Measurements from ENCODE around the gene SESTD1. TPM values are rescaled to one million over a fixed set of nuclear protein-coding genes. Genes with fewer than 3 reads are reported as not detected.
"Not testable (repeated sequence)": the region's sequence is repeated elsewhere in the genome, so short reads cannot be mapped to it uniquely, and the experiment has no call there.

SESTD1 gene
- total RNA-seq, 1 donor from 2014 or later: 70.6 TPM

- no peak for DNase-seq (ENCODE audit: low spot score)
These were observed 25.4 kb downstream of the SESTD1 start for GRCh38 chr2:179239195-179239594.

GRCh38 chr2:179238027-179238426, 26.6 kb downstream of the SESTD1 start:
- no peak for DNase-seq (ENCODE audit: low spot score)

- no peak for DNase-seq (ENCODE audit: low spot score)
These were observed 27.3 kb downstream of the SESTD1 start for GRCh38 chr2:179237209-179237946.

GRCh38 chr2:179235463-179236108, 29.0 kb downstream of the SESTD1 start:
- no peak for DNase-seq (ENCODE audit: low spot score)

- DNase-seq (ENCODE audit: low spot score): no peak
These were observed 29.9 kb downstream of the SESTD1 start for GRCh38 chr2:179234658-179235240.

- no peak for DNase-seq (ENCODE audit: low spot score)
These were observed 30.8 kb downstream of the SESTD1 start for GRCh38 chr2:179233626-179234430.

GRCh38 chr2:179233083-179233490, 31.5 kb downstream of the SESTD1 start:
- DNase-seq (ENCODE audit: low spot score): no peak

- DNase-seq (ENCODE audit: low spot score): no peak
These were observed 37.7 kb downstream of the SESTD1 start for GRCh38 chr2:179226961-179227259.

- no peak for DNase-seq (ENCODE audit: low spot score)
These were observed 38.2 kb downstream of the SESTD1 start for GRCh38 chr2:179226203-179226960.

GRCh38 chr2:179224361-179224760, 40.3 kb downstream of the SESTD1 start:
- DNase-seq (ENCODE audit: low spot score): no peak

- DNase-seq (ENCODE audit: low spot score): no peak
These were observed 42.6 kb downstream of the SESTD1 start for GRCh38 chr2:179222076-179222475.

- peak; percentile 72 for DNase-seq (ENCODE audit: low spot score)
These were observed 45.6 kb downstream of the SESTD1 start for GRCh38 chr2:179218848-179219594.

GRCh38 chr2:179214671-179215070, 50.0 kb downstream of the SESTD1 start:
- not testable (repeated sequence) for DNase-seq (ENCODE audit: low spot score)

- DNase-seq (ENCODE audit: low spot score): no peak
These were observed 53.3 kb downstream of the SESTD1 start for GRCh38 chr2:179211355-179211754.

- not testable (repeated sequence) for DNase-seq (ENCODE audit: low spot score)
These were observed 56.4 kb downstream of the SESTD1 start for GRCh38 chr2:179208277-179208676.

GRCh38 chr2:179207047-179207446, 57.6 kb downstream of the SESTD1 start:
- DNase-seq (ENCODE audit: low spot score): no peak

- no peak for DNase-seq (ENCODE audit: low spot score)
These were observed 62.8 kb downstream of the SESTD1 start for GRCh38 chr2:179201869-179202268.

GRCh38 chr2:179195926-179196590, 68.6 kb downstream of the SESTD1 start:
- not testable (repeated sequence) for DNase-seq (ENCODE audit: low spot score)

- DNase-seq (ENCODE audit: low spot score): no peak
These were observed 69.5 kb downstream of the SESTD1 start for GRCh38 chr2:179195141-179195540.

- DNase-seq (ENCODE audit: low spot score): no peak
These were observed 70.8 kb downstream of the SESTD1 start for GRCh38 chr2:179193759-179194394.
